Measurements from ENCODE around the gene NENF. TPM values are rescaled to one million over a fixed set of nuclear protein-coding genes. Genes with fewer than 3 reads are reported as not detected.

Gene NENF
- polyA plus RNA-seq, 1 donor (not counting 4 experiments of a cell fraction or from before 2014, with no cell fraction given), result 65.6 TPM

DNA sequence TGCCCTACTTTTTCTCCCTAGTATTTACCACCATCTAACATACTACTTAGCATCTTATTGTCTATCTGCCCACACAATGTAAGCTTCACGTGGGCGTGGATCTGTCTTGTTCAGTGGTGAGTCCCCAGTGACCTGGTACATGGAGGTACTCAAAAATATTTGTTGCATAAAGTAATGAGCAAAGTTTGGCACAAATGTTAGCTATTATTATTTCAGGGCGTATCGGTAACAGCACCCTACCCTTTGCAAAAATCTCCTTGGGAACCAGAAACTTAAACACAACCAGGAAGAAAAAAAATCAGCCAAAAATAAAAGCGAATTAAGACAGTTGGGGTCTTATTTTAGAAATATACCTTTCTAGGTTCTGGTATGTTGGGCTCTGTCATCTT lies 454 bp upstream of the NENF start:
- H3K9me3 ChIP-seq (ENCODE audit: control insufficient read depth, low read depth, low read length), result no peaks in the 10 kb centered on the region
- peak overlapping the region; percentile 77 for H3K27ac ChIP-seq (ENCODE audit: control insufficient read depth, insufficient read depth, low read length)
- peaks cover 14% of the 10 kb centered on the region for H3K79me2 ChIP-seq (ENCODE audit: control insufficient read depth, insufficient read depth, low read length)
- peak overlapping the region; percentile 83 for H3K4me2 ChIP-seq (ENCODE audit: control insufficient read depth, extremely low read depth, insufficient read depth, low read depth, low read length)
- H3K9ac ChIP-seq (ENCODE audit: control insufficient read depth, extremely low read depth, insufficient read depth, low read length), result peak overlapping the region; percentile 78
- H3K36me3 ChIP-seq (ENCODE audit: control insufficient read depth in 2 of 2, extremely low read depth in 1 of 2, insufficient read depth in 2 of 2, low read length in 2 of 2), result no peaks in the 10 kb centered on the region
- H3K4me1 ChIP-seq (ENCODE audit: control insufficient read depth, extremely low read depth, insufficient read depth, low read length), result peaks cover 13% of the 10 kb centered on the region
- no peak for FAIRE-seq
- peak overlapping the region; percentile 89 for H2AFZ ChIP-seq (ENCODE audit: control insufficient read depth, low read length)
- dilution Hi-C loops (cut with MboI; ENCODE audit: extremely low pct_ligation_motif_present, low sequenced_read_pairs), result no loop called here
- H4K20me1 ChIP-seq (ENCODE audit: control insufficient read depth, extremely low read depth, insufficient read depth, low read length), result no peaks in the 10 kb centered on the region
- TF ChIP-seq EZH2 (IDR thresholded peaks at IDR 0.05; ENCODE audit: low read length), result no peak
- TF ChIP-seq, protein P1, sequence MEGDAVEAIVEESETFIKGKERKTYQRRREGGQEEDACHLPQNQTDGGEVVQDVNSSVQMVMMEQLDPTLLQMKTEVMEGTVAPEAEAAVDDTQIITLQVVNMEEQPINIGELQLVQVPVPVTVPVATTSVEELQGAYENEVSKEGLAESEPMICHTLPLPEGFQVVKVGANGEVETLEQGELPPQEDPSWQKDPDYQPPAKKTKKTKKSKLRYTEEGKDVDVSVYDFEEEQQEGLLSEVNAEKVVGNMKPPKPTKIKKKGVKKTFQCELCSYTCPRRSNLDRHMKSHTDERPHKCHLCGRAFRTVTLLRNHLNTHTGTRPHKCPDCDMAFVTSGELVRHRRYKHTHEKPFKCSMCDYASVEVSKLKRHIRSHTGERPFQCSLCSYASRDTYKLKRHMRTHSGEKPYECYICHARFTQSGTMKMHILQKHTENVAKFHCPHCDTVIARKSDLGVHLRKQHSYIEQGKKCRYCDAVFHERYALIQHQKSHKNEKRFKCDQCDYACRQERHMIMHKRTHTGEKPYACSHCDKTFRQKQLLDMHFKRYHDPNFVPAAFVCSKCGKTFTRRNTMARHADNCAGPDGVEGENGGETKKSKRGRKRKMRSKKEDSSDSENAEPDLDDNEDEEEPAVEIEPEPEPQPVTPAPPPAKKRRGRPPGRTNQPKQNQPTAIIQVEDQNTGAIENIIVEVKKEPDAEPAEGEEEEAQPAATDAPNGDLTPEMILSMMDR (optimal IDR thresholded peaks at IDR 0.05 in 1 of 3, IDR thresholded peaks at IDR 0.05 in 1 of 3, conservative IDR thresholded peaks at IDR 0.05 in 1 of 3; ENCODE audit: extremely low read depth in 1 of 3, insufficient read depth in 2 of 3, low read length in 3 of 3), result no peak
- peak overlapping the region; percentile 59 to 75 (median 70) for H3K4me3 ChIP-seq (ENCODE audit: control insufficient read depth in 2 of 3, extremely low read depth in 1 of 3, insufficient read depth in 2 of 3, low read depth in 1 of 3, low read length in 3 of 3)
- no peaks in the 10 kb centered on the region for H3K9me1 ChIP-seq (ENCODE audit: control insufficient read depth, extremely low read depth, insufficient read depth, low read length)
- H3K27me3 ChIP-seq (ENCODE audit: control insufficient read depth, extremely low read depth, insufficient read depth, low read length), result no peaks in the 10 kb centered on the region
- no peak for DNase-seq (ENCODE audit: low read depth, low spot score)

DNA sequence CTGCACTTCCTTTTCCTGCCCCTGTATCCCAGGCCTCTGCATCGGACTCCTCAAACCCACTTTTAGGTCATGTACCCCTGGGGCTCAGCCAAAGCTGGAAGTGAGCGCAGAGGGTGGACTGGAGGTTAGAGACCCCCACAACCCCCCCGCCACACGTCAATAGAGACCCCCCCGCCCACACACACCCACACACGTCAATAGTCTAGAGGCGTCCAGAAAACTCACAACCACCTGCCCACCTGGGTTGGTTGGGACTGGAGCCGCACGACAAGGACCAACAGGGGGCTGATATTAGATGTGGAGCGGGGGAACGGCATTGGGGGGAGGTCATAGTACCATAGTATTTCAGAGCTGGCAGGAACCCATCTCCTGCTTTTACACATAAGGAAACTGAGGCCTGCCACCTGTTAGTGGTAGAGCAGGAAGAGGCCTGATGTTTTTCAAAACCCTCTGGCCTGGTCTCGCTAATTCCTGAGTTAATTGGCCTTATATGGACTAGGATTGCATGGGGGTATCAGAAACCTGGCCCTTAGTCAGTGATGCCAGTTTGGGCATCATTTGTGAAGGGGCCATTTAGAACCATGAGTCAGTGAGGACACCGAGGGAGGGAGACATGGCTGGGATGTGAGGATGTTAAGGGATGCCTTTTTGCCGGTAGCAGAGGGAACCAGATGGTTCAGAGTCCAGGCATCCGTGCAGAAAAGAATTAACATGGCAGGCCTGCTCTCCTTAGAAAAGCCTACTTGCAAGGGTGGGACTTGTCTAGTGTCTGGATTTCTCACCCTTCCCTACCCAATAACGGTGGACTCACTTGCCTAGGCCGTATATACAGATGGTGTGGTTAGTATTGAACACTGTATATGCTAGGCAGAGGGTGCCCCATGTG lies 1.1 kb downstream of the NENF start:
- peaks cover 13% of the 10 kb centered on the region for H3K4me1 ChIP-seq (ENCODE audit: control insufficient read depth, extremely low read depth, insufficient read depth, low read length)
- no peaks in the 10 kb centered on the region for H3K27me3 ChIP-seq (ENCODE audit: control insufficient read depth, extremely low read depth, insufficient read depth, low read length)
- H3K4me2 ChIP-seq (ENCODE audit: control insufficient read depth, extremely low read depth, insufficient read depth, low read depth, low read length), result peak overlapping the region; percentile 52
- no peaks in the 10 kb centered on the region for H4K20me1 ChIP-seq (ENCODE audit: control insufficient read depth, extremely low read depth, insufficient read depth, low read length)
- FAIRE-seq (no peak), DNase-seq (ENCODE audit: low read depth, low spot score) (no peak)
- H3K9me3 ChIP-seq (ENCODE audit: control insufficient read depth, low read depth, low read length), result no peaks in the 10 kb centered on the region
- H3K9me1 ChIP-seq (ENCODE audit: control insufficient read depth, extremely low read depth, insufficient read depth, low read length), result no peaks in the 10 kb centered on the region
- no peak overlapping the region for H3K27ac ChIP-seq (ENCODE audit: control insufficient read depth, insufficient read depth, low read length)
- peak overlapping the region; percentile 59 to 70 (median 62) for H3K4me3 ChIP-seq (ENCODE audit: control insufficient read depth in 2 of 3, extremely low read depth in 1 of 3, insufficient read depth in 2 of 3, low read depth in 1 of 3, low read length in 3 of 3)
- TF ChIP-seq EZH2 (IDR thresholded peaks at IDR 0.05; ENCODE audit: low read length), result no peak
- TF ChIP-seq, protein P1 (optimal IDR thresholded peaks at IDR 0.05 in 1 of 3, IDR thresholded peaks at IDR 0.05 in 1 of 3, conservative IDR thresholded peaks at IDR 0.05 in 1 of 3; ENCODE audit: extremely low read depth in 1 of 3, insufficient read depth in 2 of 3, low read length in 3 of 3), result no peak
- H3K36me3 ChIP-seq (ENCODE audit: control insufficient read depth in 2 of 2, extremely low read depth in 1 of 2, insufficient read depth in 2 of 2, low read length in 2 of 2), result no peaks in the 10 kb centered on the region
- dilution Hi-C loops (cut with MboI; ENCODE audit: extremely low pct_ligation_motif_present, low sequenced_read_pairs), result no loop called here
- peak overlapping the region; percentile 78 for H3K9ac ChIP-seq (ENCODE audit: control insufficient read depth, extremely low read depth, insufficient read depth, low read length)
- no peak overlapping the region for H2AFZ ChIP-seq (ENCODE audit: control insufficient read depth, low read length)
- H3K79me2 ChIP-seq (ENCODE audit: control insufficient read depth, insufficient read depth, low read length), result peaks cover 21% of the 10 kb centered on the region

All from keratinocyte (primary cell).